ENCODE results near the gene SLC7A14. TPM values are rescaled to one million over a fixed set of nuclear protein-coding genes. Genes with fewer than 3 reads are reported as not detected.

SLC7A14 gene
- total and polyA plus RNA-seq, 2 donors (not counting 3 experiments of a cell fraction or from before 2014, with no cell fraction given): 0.07 to 0.57 TPM

- Histone ChIP-seq H3K27me3 (ENCODE audit: control insufficient read depth in 2 of 2, insufficient read depth in 2 of 2, low read length in 2 of 2) (no peaks in the 10 kb centered on the region), H3K9me3 (replicated peaks; ENCODE audit: control insufficient read depth, insufficient read depth, low read length) (no peaks in the 10 kb centered on the region), H3K36me3 (ENCODE audit: control insufficient read depth in 2 of 2, extremely low read depth in 1 of 2, insufficient read depth in 2 of 2, low read length in 2 of 2) (no peaks in the 10 kb centered on the region), H2AFZ (ENCODE audit: low read depth, low read length) (no peak overlapping the region), H3K79me2 (ENCODE audit: control insufficient read depth, insufficient read depth, low read length) (no peaks in the 10 kb centered on the region), H3K9ac (replicated peaks; ENCODE audit: extremely low read depth, insufficient read depth, low read length) (no peak overlapping the region), H3K27ac (ENCODE audit: insufficient read depth, low read depth, low read length) (no peak overlapping the region), H3K4me2 (ENCODE audit: insufficient read depth, low read length) (no peak overlapping the region), H3K4me1 (ENCODE audit: control insufficient read depth, extremely low read depth, insufficient read depth, low read length) (peaks cover 4% of the 10 kb centered on the region), H3K4me3 (replicated peaks in 1 of 3; ENCODE audit: insufficient read depth in 1 of 3, low read depth in 1 of 3, low read length in 3 of 3) (no peak overlapping the region), H3K9me1 (replicated peaks; ENCODE audit: control insufficient read depth, extremely low read depth, insufficient read depth, low read length) (no peaks in the 10 kb centered on the region), H4K20me1 (replicated peaks; ENCODE audit: control insufficient read depth, extremely low read depth, insufficient read depth, low read length) (no peaks in the 10 kb centered on the region)
- no peak for FAIRE-seq
- BruUV-seq (replicated peaks): no TSS peak
- DNase-seq (ENCODE audit: low read depth, low spot score): no peak
- intact Hi-C loops (cut with micrococcal nuclease): no loop called here
- dilution Hi-C loops (cut with MboI; ENCODE audit: extremely low pct_ligation_motif_present, low sequenced_read_pairs): no loop called here
- ChIA-PET POLR2A (no interaction called here), CTCF (interaction anchor here (1.1 kb wide), 2 partner anchors 9 to 13 kb away, joined by 4 read pairs; no protein-coding TSS in a partner anchor)
- TF ChIP-seq FOS (IDR thresholded peaks at IDR 0.05; ENCODE audit: borderline replicate concordance, insufficient read depth, low read length): no peak
These were observed 127.6 kb downstream of the SLC7A14 start for GRCh38 chr3:170458285-170458684.

GRCh38 chr3:170454509-170454908 is 131.4 kb downstream of the SLC7A14 start:
- dilution Hi-C loops (cut with MboI; ENCODE audit: extremely low pct_ligation_motif_present, low sequenced_read_pairs): no loop called here
- H3K27me3 ChIP-seq (ENCODE audit: control insufficient read depth in 2 of 2, insufficient read depth in 2 of 2, low read length in 2 of 2): no peaks in the 10 kb centered on the region
- no peaks in the 10 kb centered on the region for H3K79me2 ChIP-seq (ENCODE audit: control insufficient read depth, insufficient read depth, low read length)
- H4K20me1 ChIP-seq (replicated peaks; ENCODE audit: control insufficient read depth, extremely low read depth, insufficient read depth, low read length): no peaks in the 10 kb centered on the region
- FAIRE-seq: peak; percentile 76
- H3K9ac ChIP-seq (replicated peaks; ENCODE audit: extremely low read depth, insufficient read depth, low read length): no peak overlapping the region
- DNase-seq (ENCODE audit: low read depth, low spot score): peak; percentile 17
- H3K4me1 ChIP-seq (ENCODE audit: control insufficient read depth, extremely low read depth, insufficient read depth, low read length): peaks cover 4% of the 10 kb centered on the region
- ChIA-PET POLR2A (no interaction called here), CTCF (interaction anchor here (1.8 kb wide), 1 partner anchor 40 kb away, joined by 7 read pairs; no protein-coding TSS in a partner anchor)
- H3K4me2 ChIP-seq (ENCODE audit: insufficient read depth, low read length): peak overlapping the region; percentile 12
- no peaks in the 10 kb centered on the region for H3K36me3 ChIP-seq (ENCODE audit: control insufficient read depth in 2 of 2, extremely low read depth in 1 of 2, insufficient read depth in 2 of 2, low read length in 2 of 2)
- intact Hi-C loops (cut with micrococcal nuclease): no loop called here
- H3K9me3 ChIP-seq (replicated peaks; ENCODE audit: control insufficient read depth, insufficient read depth, low read length): no peaks in the 10 kb centered on the region
- no peak for TF ChIP-seq FOS (IDR thresholded peaks at IDR 0.05; ENCODE audit: borderline replicate concordance, insufficient read depth, low read length)
- TF ChIP-seq POLR2A (IDR thresholded peaks at IDR 0.05; ENCODE audit: low read depth, low read length): no peak
- TF ChIP-seq JUN (IDR thresholded peaks at IDR 0.05; ENCODE audit: borderline replicate concordance, insufficient read depth, insufficient read length, low read depth): no peak
- no peak for TF ChIP-seq EZH2 (IDR thresholded peaks at IDR 0.05; ENCODE audit: borderline replicate concordance, low read depth, low read length, severe bottlenecking)
- no peak for TF ChIP-seq MAX (IDR thresholded peaks at IDR 0.05; ENCODE audit: insufficient read depth, insufficient read length)
- no peak for TF ChIP-seq MYC (IDR thresholded peaks at IDR 0.05; ENCODE audit: low read depth, low read length)
- no peak for TF ChIP-seq GATA2 (IDR thresholded peaks at IDR 0.05; ENCODE audit: insufficient read depth, insufficient read length, low read depth, low read length)
- TF ChIP-seq CTCF (IDR thresholded peaks at IDR 0.05; ENCODE audit: extremely low read depth in 1 of 2, insufficient read depth in 1 of 2, low read depth in 1 of 2, low read length in 2 of 2): no peak
- TF ChIP-seq POLR2AphosphoS5 (IDR thresholded peaks at IDR 0.05; ENCODE audit: insufficient read depth, low read depth, low read length): no peak
- no peak overlapping the region for H3K4me3 ChIP-seq (replicated peaks in 1 of 3; ENCODE audit: insufficient read depth in 1 of 3, low read depth in 1 of 3, low read length in 3 of 3)
- peak overlapping the region; percentile 48 for H2AFZ ChIP-seq (ENCODE audit: low read depth, low read length)
- H3K27ac ChIP-seq (ENCODE audit: insufficient read depth, low read depth, low read length): no peak overlapping the region
- no peaks in the 10 kb centered on the region for H3K9me1 ChIP-seq (replicated peaks; ENCODE audit: control insufficient read depth, extremely low read depth, insufficient read depth, low read length)
- no TSS peak for BruUV-seq (replicated peaks)
